ENCODE measurements around the gene PLOD3.

PLOD3 gene

GRCh38 chr7:101239191-101239950 lies 22.0 kb upstream of the PLOD3 start:
- no peak for DNase-seq (ENCODE audit: low read depth in 2 of 2)

GRCh38 chr7:101238226-101239182 lies 21.1 kb upstream of the PLOD3 start:
- no peak for DNase-seq (ENCODE audit: low read depth in 2 of 2)

GRCh38 chr7:101237206-101238067 lies 20.1 kb upstream of the PLOD3 start, which contains the start of gene CLDN15:
Gene CLDN15 (minus strand): TSS chr7:101237802. CDS start chr7:101237581, 221 bp downstream.
- DNase-seq (ENCODE audit: low read depth in 2 of 2) = no peak

- no peak for DNase-seq (ENCODE audit: low read depth in 2 of 2)
These were observed 19.0 kb upstream of the PLOD3 start for GRCh38 chr7:101236292-101236835.

GRCh38 chr7:101235522-101235921 lies 18.1 kb upstream of the PLOD3 start:
- DNase-seq (ENCODE audit: low read depth in 2 of 2) = no peak

- no peak for DNase-seq (ENCODE audit: low read depth in 2 of 2)
These were observed 17.7 kb upstream of the PLOD3 start for GRCh38 chr7:101235050-101235449.

- no peak for DNase-seq (ENCODE audit: low read depth in 2 of 2)
These were observed 17.3 kb upstream of the PLOD3 start for GRCh38 chr7:101234636-101235035.

GRCh38 chr7:101233907-101234547 lies 16.6 kb upstream of the PLOD3 start:
- no peak for DNase-seq (ENCODE audit: low read depth in 2 of 2)

GRCh38 chr7:101232141-101232850 lies 14.9 kb upstream of the PLOD3 start:
- no peak for DNase-seq (ENCODE audit: low read depth in 2 of 2)

GRCh38 chr7:101231644-101232043 lies 14.3 kb upstream of the PLOD3 start:
- no peak for DNase-seq (ENCODE audit: low read depth in 2 of 2)

- DNase-seq (ENCODE audit: low read depth in 2 of 2) = no peak
These were observed 9.3 kb upstream of the PLOD3 start for GRCh38 chr7:101226721-101227120.

- no peak for DNase-seq (ENCODE audit: low read depth in 2 of 2)
These were observed 8.3 kb upstream of the PLOD3 start for GRCh38 chr7:101225650-101226049.

GRCh38 chr7:101223528-101223927 lies 6.1 kb upstream of the PLOD3 start:
- DNase-seq (ENCODE audit: low read depth in 2 of 2) = no peak

GRCh38 chr7:101222275-101222830 lies 5.0 kb upstream of the PLOD3 start:
- no peak for DNase-seq (ENCODE audit: low read depth in 2 of 2)

GRCh38 chr7:101220295-101220694 lies 2.9 kb upstream of the PLOD3 start:
- no peak for DNase-seq (ENCODE audit: low read depth in 2 of 2)

- DNase-seq (ENCODE audit: low read depth in 2 of 2) = no peak
These were observed 1.1 kb upstream of the PLOD3 start for GRCh38 chr7:101218236-101219125.

GRCh38 chr7:101216860-101217387 lies 457 bp downstream of the PLOD3 start:
- no peak for DNase-seq (ENCODE audit: low read depth in 2 of 2)

- no peak for DNase-seq (ENCODE audit: low read depth in 2 of 2)
These were observed 1.2 kb downstream of the PLOD3 start for GRCh38 chr7:101216001-101216859.

Data from stimulated activated CD4-positive, alpha-beta T cell treated with anti-CD3 and anti-CD28 coated beads, Interleukin-1b, Interleukin-23, amount 100 ng/mL, for 1 hour (primary cell).